Breast epithelium (tissue), 4 donors: ENCODE measurements around the gene FHIT. TPM values are rescaled to one million over a fixed set of nuclear protein-coding genes. Genes with fewer than 3 reads are reported as not detected.

Experiments
- DNase-seq, 2 donors: peaks; one replicate each; pipeline ENCODE4 v3.0.0-alpha.2; 2019; ENCODE audit warnings: low spot score in 2 of 2
- H3K27ac ChIP-seq, 2 donors: fragments of 200-600 bp; sonication (generic) in 1 of 2; one replicate each; pipeline ENCODE4 v1.5.1; 2016 to 2019; ENCODE audit warnings: mild to moderate bottlenecking in 1 of 2
- H3K27me3 ChIP-seq, 2 donors: fragments of 200-600 bp; sonication (generic) in 1 of 2; one replicate each; pipeline versions ENCODE4 v1.5.1 to v1.6.0; 2017 to 2019; ENCODE audit warnings: control low read depth in 1 of 2, mild to moderate bottlenecking in 1 of 2
- H3K36me3 ChIP-seq: fragments of 200-600 bp; one replicate; pipeline ENCODE4 v1.5.1; 2019
- H3K4me1 ChIP-seq, 2 donors: fragments of 200-600 bp; sonication (generic); one replicate each; pipeline ENCODE4 v1.5.1; 2016 to 2019; ENCODE audit warnings: control low read depth in 1 of 2
- H3K4me3 ChIP-seq, 3 donors: fragments of 200-600 bp; sonication (generic); 1 replicate in 2 of 3; 2 replicates in 1 of 3; pipeline ENCODE4 v1.5.1; 2016 to 2019; ENCODE audit warnings: mild to moderate bottlenecking in 3 of 3, moderate library complexity in 2 of 3
- H3K9me3 ChIP-seq, 2 donors: fragments of 200-600 bp; sonication (generic) in 1 of 2; one replicate each; pipeline ENCODE4 v1.5.1; 2016 to 2019; ENCODE audit warnings: control low read depth in 1 of 2
- POLR2A ChIP-seq: fragments of 450-650 bp; IDR thresholded peaks from one replicate; pipeline ENCODE4 v1.6.1; 2016; ENCODE audit warnings: antibody characterized with exemption, mild to moderate bottlenecking, moderate library complexity
- POLR2AphosphoS5 ChIP-seq, 3 donors: sonication (generic); formaldehyde crosslinking; IDR thresholded peaks; one replicate each; pipeline ENCODE4 v1.6.1; 2017; ENCODE audit warnings: antibody characterized with exemption in 3 of 3
- intact Hi-C: fragments of 100-400 bp; cut with DNase I; formaldehyde crosslinking; loops from one replicate; pipeline ENCODE4 v1.15.1; 2023; ENCODE audit warnings: low total_unique reads
- total RNA-seq, 3 donors: library from RNA; depleted of rRNA; stranded (reverse); fragments of >200 nt; gene quantifications; one replicate each; pipeline ENCODE4 v1.1.0, GENCODE V29; 2016
- TF ChIP-seq, protein P1 (sequence below), 3 donors: fragments of 450-650 bp; IDR thresholded peaks; one replicate each; pipeline ENCODE4 v1.5.1; 2016 to 2017; ENCODE audit warnings: antibody characterized with exemption in 3 of 3, mild to moderate bottlenecking in 3 of 3, moderate library complexity in 3 of 3

The FHIT gene
- total RNA-seq, 3 donors from 2014 or later: 9.0 to 19.2 (median 17.7) TPM

DNA sequence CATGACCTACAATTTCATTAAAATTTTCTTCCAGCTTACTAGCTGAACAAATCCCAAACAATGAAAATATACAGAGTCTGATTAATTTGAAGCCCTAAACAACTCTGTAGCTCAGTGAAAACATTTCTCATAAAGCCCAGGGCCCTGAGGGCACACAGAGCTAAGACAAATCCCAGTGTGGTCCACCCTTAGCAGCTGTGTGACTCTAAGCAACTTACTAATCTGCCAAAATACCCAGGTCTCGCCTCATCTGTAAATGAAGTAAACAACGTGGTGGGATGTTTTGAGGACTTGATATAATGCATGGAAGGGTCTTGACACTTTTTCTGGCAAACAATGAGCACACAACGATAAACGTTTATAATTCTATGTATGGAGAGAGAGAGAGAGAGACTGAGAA lies 158.4 kb downstream of the FHIT start:
- TF ChIP-seq, protein P1, sequence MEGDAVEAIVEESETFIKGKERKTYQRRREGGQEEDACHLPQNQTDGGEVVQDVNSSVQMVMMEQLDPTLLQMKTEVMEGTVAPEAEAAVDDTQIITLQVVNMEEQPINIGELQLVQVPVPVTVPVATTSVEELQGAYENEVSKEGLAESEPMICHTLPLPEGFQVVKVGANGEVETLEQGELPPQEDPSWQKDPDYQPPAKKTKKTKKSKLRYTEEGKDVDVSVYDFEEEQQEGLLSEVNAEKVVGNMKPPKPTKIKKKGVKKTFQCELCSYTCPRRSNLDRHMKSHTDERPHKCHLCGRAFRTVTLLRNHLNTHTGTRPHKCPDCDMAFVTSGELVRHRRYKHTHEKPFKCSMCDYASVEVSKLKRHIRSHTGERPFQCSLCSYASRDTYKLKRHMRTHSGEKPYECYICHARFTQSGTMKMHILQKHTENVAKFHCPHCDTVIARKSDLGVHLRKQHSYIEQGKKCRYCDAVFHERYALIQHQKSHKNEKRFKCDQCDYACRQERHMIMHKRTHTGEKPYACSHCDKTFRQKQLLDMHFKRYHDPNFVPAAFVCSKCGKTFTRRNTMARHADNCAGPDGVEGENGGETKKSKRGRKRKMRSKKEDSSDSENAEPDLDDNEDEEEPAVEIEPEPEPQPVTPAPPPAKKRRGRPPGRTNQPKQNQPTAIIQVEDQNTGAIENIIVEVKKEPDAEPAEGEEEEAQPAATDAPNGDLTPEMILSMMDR (IDR thresholded peaks at IDR 0.05): no peak
- TF ChIP-seq POLR2AphosphoS5 (IDR thresholded peaks at IDR 0.05): no peak
- no peak for TF ChIP-seq POLR2A
- no peaks in the 10 kb centered on the region for H3K9me3 ChIP-seq
- intact Hi-C loops: no loop called here
- no peak for DNase-seq
- no peaks in the 10 kb centered on the region for H3K36me3 ChIP-seq
- no peak overlapping the region for H3K27ac ChIP-seq
- no peaks in the 10 kb centered on the region for H3K4me1 ChIP-seq
- H3K27me3 ChIP-seq: no peaks in the 10 kb centered on the region
- H3K4me3 ChIP-seq: no peak overlapping the region

DNA sequence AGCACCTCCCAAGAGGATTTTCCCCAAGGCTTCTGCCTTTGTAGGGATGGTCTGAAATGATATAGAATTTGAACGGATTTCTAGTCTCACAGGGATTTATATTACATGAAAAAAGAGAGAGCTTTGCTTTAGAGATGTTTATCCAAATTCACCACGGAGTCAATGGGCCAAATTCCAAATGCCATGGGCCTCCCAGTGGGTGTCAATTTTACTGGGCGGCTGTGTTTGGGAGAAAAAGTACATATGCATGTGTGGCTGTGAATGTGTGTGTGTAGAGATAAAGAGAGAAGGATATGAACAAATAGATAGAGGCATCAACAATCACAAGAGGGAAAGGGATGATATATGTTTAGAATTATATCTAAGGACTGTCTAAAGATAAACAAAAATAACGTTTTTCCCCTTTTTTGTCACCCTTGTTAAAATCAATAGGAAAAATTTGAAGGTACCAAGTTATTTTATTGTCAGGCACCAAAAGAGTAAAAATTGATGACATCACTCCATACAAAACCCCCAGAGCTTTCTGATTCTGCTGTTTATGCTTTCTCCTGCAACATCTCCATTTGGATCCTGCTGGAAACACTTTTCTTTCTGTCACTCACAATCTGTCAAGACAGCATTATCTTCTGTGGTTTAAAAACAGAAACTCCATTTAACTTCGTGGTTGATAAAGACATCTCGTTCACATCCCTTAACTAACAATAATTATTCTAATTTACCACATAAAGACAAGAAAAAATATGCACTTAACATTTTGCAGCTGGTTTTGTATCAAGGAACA lies 160.7 kb downstream of the FHIT start:
- H3K27ac ChIP-seq: no peak overlapping the region
- TF ChIP-seq POLR2A (no peak), POLR2AphosphoS5 (IDR thresholded peaks at IDR 0.05) (no peak)
- TF ChIP-seq, protein P1 (IDR thresholded peaks at IDR 0.05): no peak
- no peak overlapping the region for H3K4me3 ChIP-seq
- H3K27me3 ChIP-seq: no peaks in the 10 kb centered on the region
- no peaks in the 10 kb centered on the region for H3K9me3 ChIP-seq
- DNase-seq: no peak
- no peaks in the 10 kb centered on the region for H3K4me1 ChIP-seq
- no peaks in the 10 kb centered on the region for H3K36me3 ChIP-seq
- intact Hi-C loops: no loop called here

DNA sequence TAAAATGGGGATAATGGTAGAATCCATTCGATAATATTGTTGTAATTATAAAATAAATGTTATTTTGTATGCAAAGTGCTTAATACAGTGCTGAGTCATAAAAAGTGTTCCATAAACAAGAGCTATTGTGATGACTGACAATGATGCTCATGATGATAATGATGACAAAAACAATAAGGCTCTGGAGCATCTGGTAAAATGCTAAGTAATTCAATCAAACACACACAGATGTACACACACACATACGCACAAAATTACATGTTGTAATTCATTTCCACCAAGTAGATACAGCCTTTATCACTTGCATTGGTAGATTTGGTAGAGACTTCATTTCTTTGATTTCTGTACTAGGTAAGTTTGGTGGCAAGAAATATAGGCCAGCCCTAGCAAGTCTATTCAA lies 163.8 kb downstream of the FHIT start:
- H3K27me3 ChIP-seq: no peaks in the 10 kb centered on the region
- intact Hi-C loops: no loop called here
- DNase-seq: no peak

DNA sequence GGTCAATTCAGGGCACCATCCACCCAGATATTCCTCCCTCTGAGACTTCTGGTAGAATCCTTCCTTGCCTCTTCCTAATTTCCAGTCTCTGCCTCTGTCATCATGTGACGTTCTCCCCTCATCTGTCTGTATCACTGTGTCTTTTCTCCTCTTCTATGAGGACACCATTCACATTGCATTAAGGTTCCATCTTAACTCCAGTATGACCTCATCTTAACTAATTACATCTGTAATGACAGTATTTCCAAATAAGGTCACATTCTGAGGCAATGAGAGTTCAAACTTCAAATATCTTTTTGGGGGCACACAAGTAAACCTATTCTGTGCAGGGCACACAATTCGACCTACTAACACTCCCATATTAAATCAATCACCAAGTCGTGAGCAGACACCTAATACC lies 169.7 kb downstream of the FHIT start:
- intact Hi-C loops: no loop called here
- Histone ChIP-seq H3K36me3 (no peaks in the 10 kb centered on the region), H3K9me3 (no peaks in the 10 kb centered on the region), H3K4me1 (no peaks in the 10 kb centered on the region), H3K27ac (no peak overlapping the region), H3K27me3 (no peaks in the 10 kb centered on the region), H3K4me3 (no peak overlapping the region)
- no peak for DNase-seq
- TF ChIP-seq POLR2AphosphoS5 (IDR thresholded peaks at IDR 0.05): no peak
- TF ChIP-seq POLR2A: no peak
- TF ChIP-seq, protein P1 (IDR thresholded peaks at IDR 0.05): no peak

More for the DNA sequence above, 163.8 kb downstream of the FHIT start:
- H3K27ac ChIP-seq: no peak overlapping the region
- TF ChIP-seq POLR2A (no peak), POLR2AphosphoS5 (IDR thresholded peaks at IDR 0.05) (no peak)
- TF ChIP-seq, protein P1 (IDR thresholded peaks at IDR 0.05): no peak
- H3K4me1 ChIP-seq: no peaks in the 10 kb centered on the region
- no peak overlapping the region for H3K4me3 ChIP-seq
- H3K9me3 ChIP-seq: no peaks in the 10 kb centered on the region
- no peaks in the 10 kb centered on the region for H3K36me3 ChIP-seq

DNA sequence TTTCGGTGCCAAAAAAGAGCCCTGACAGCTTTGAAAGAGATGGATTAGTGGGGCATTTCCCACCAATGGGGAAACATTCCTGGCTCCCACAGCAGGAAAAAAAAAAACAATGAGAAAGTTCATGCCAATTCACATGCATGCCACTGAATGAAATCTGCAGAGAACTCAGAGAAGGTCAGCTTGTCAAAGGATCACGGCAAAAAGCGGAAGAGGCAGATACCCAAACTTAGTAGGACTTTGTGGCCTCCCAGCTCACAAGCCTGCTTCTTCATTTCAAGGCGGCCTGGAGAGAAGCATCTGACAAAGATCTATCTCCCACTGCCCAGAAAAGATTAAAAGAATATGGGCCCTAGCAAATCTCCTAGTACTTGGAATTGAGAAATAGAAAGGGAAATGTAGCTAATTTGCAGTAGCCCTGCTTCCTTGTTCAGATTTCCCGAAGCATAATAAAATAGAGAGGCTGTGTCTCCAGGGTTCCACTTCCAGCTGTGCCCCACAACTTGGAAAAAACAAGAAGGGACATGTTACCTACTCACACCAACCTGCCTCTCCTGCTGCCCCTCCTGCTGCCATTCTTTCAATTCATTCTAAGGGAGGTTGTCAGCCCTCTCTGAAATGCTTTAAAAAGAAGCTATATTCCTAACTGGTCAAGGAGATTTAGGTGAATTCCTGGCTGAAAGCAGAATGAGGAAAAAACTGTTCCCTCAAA lies 170.4 kb downstream of the FHIT start:
- no peak for TF ChIP-seq POLR2AphosphoS5 (IDR thresholded peaks at IDR 0.05)
- no peak for TF ChIP-seq POLR2A
- TF ChIP-seq, protein P1 (IDR thresholded peaks at IDR 0.05): no peak
- no peak overlapping the region for H3K4me3 ChIP-seq
- no peaks in the 10 kb centered on the region for H3K4me1 ChIP-seq
- H3K36me3 ChIP-seq: no peaks in the 10 kb centered on the region
- no peaks in the 10 kb centered on the region for H3K9me3 ChIP-seq
- no peaks in the 10 kb centered on the region for H3K27me3 ChIP-seq
- intact Hi-C loops: no loop called here
- DNase-seq: no peak
- peak overlapping the region in 1 of 2 donors; percentile 18 for H3K27ac ChIP-seq
